ENCODE results near the gene CXXC1. TPM values are rescaled to one million over a fixed set of nuclear protein-coding genes. Genes with fewer than 3 reads are reported as not detected.

The CXXC1 gene
- total RNA-seq, 1 donor from 2014 or later = 80.2 TPM

GRCh38 chr18:50284255-50284885, 3.1 kb downstream of the CXXC1 start:
- H3K27ac Mint-ChIP-seq = no peak overlapping the region
- H3K36me3 Mint-ChIP-seq = peaks cover 15% of the 10 kb centered on the region
- H3K27me3 Mint-ChIP-seq (ENCODE audit: low read depth) = no peaks in the 10 kb centered on the region
- no peak for TF ChIP-seq CTCF (IDR thresholded peaks at IDR 0.05; ENCODE audit: unreplicated experiment)
- H3K4me3 Mint-ChIP-seq = peak overlapping the region; percentile 37
- no peaks in the 10 kb centered on the region for H3K9me3 Mint-ChIP-seq
- H3K4me1 Mint-ChIP-seq = peaks cover 30% of the 10 kb centered on the region
- DNase-seq (ENCODE audit: low spot score in 2 of 2, unreplicated experiment in 2 of 2) = peak in 1 of 2 experiments; percentile 29

GRCh38 chr18:50283469-50284209, 3.9 kb downstream of the CXXC1 start:
- peak overlapping the region; percentile 94 for H3K4me3 Mint-ChIP-seq
- H3K4me1 Mint-ChIP-seq = peaks cover 32% of the 10 kb centered on the region

GRCh38 chr18:50282521-50283335, 4.8 kb downstream of the CXXC1 start:
- Mint-ChIP-seq H3K36me3 (peaks cover 22% of the 10 kb centered on the region), H3K9me3 (no peaks in the 10 kb centered on the region), H3K27me3 (ENCODE audit: low read depth) (no peaks in the 10 kb centered on the region), H3K27ac (peak overlapping the region; percentile 10), H3K4me1 (peaks cover 32% of the 10 kb centered on the region), H3K4me3 (peak overlapping the region; percentile 94)
- no peak for TF ChIP-seq CTCF (IDR thresholded peaks at IDR 0.05; ENCODE audit: unreplicated experiment)
- DNase-seq (ENCODE audit: low spot score in 2 of 2, unreplicated experiment in 2 of 2) = peak in 1 of 2 experiments; percentile 38

More at GRCh38 chr18:50283469-50284209, 3.9 kb downstream of the CXXC1 start:
- no peaks in the 10 kb centered on the region for H3K9me3 Mint-ChIP-seq
- no peaks in the 10 kb centered on the region for H3K27me3 Mint-ChIP-seq (ENCODE audit: low read depth)
- no peak for TF ChIP-seq CTCF (IDR thresholded peaks at IDR 0.05; ENCODE audit: unreplicated experiment)
- DNase-seq (ENCODE audit: low spot score in 2 of 2, unreplicated experiment in 2 of 2) = peak in 1 of 2 experiments; percentile 34
- peaks cover 22% of the 10 kb centered on the region for H3K36me3 Mint-ChIP-seq
- H3K27ac Mint-ChIP-seq = no peak overlapping the region

GRCh38 chr18:50281972-50282520, 5.4 kb downstream of the CXXC1 start:
- TF ChIP-seq CTCF (IDR thresholded peaks at IDR 0.05; ENCODE audit: unreplicated experiment) = no peak
- H3K9me3 Mint-ChIP-seq = no peaks in the 10 kb centered on the region
- DNase-seq (ENCODE audit: low spot score in 2 of 2, unreplicated experiment in 2 of 2) = no peak
- H3K36me3 Mint-ChIP-seq = peaks cover 22% of the 10 kb centered on the region
- H3K4me1 Mint-ChIP-seq = peaks cover 28% of the 10 kb centered on the region
- H3K4me3 Mint-ChIP-seq = peak overlapping the region; percentile 94
- no peaks in the 10 kb centered on the region for H3K27me3 Mint-ChIP-seq (ENCODE audit: low read depth)
- H3K27ac Mint-ChIP-seq = peak overlapping the region; percentile 97

GRCh38 chr18:50281295-50281971, 6.1 kb downstream of the CXXC1 start, which contains the start of gene MBD1:
Gene MBD1, minus strand, starts transcription at chr18:50281523. Its CDS starts 1,531 bp downstream, at chr18:50279992.
- Mint-ChIP-seq H3K9me3 (no peaks in the 10 kb centered on the region), H3K4me1 (peaks cover 22% of the 10 kb centered on the region), H3K27ac (peak within 1 kb of the TSS; percentile 97), H3K36me3 (peaks cover 25% of the 10 kb centered on the region), H3K27me3 (ENCODE audit: low read depth) (no peaks in the 10 kb centered on the region), H3K4me3 (peak within 1 kb of the TSS; percentile 94)
- no peak for TF ChIP-seq CTCF (IDR thresholded peaks at IDR 0.05; ENCODE audit: unreplicated experiment)
- DNase-seq (ENCODE audit: low spot score in 2 of 2, unreplicated experiment in 2 of 2) = peak; percentile 95 to 96
